AG09319 (cell line): ENCODE data around the gene ROGDI.

ENCODE experiments used
- DNase-seq: peaks from one replicate; pipeline ENCODE4 v3.0.0-alpha.2; 2010; ENCODE audit warnings: low read depth; ENCODE audit errors: extremely low read depth
- CTCF ChIP-seq: IDR thresholded peaks from 2 replicates; pipeline ENCODE4 v1.5.1; 2011; ENCODE audit warnings: low read depth, mild to moderate bottlenecking, inconsistent platforms, low read length, moderate library complexity

ROGDI gene

GRCh38 chr16:4796982-4797804 lies 5.2 kb downstream of the ROGDI start:
- DNase-seq = no peak
- no peak for TF ChIP-seq CTCF

- no peak for TF ChIP-seq CTCF
- no peak for DNase-seq
These were observed 6.4 kb downstream of the ROGDI start for GRCh38 chr16:4795828-4796572.

GRCh38 chr16:4795181-4795827 lies 7.1 kb downstream of the ROGDI start, which contains the start of gene SMIM22:
Gene SMIM22, plus strand, starts transcription at chr16:4795369. Its CDS starts 366 bp downstream, at chr16:4795735.
- no peak for DNase-seq
- no peak for TF ChIP-seq CTCF

- no peak for DNase-seq
- no peak for TF ChIP-seq CTCF
These were observed 9.4 kb downstream of the ROGDI start for GRCh38 chr16:4792951-4793513.

GRCh38 chr16:4790871-4791270 lies 11.6 kb downstream of the ROGDI start:
- TF ChIP-seq CTCF = no peak
- DNase-seq = no peak

GRCh38 chr16:4790261-4790660 lies 12.2 kb downstream of the ROGDI start:
- no peak for DNase-seq
- no peak for TF ChIP-seq CTCF

GRCh38 chr16:4788910-4789309 lies 13.5 kb downstream of the ROGDI start:
- DNase-seq = no peak
- no peak for TF ChIP-seq CTCF
